Endodermal cell (in vitro differentiated cells): ENCODE measurements around the gene RBCK1. TPM values are rescaled to one million over a fixed set of nuclear protein-coding genes. Genes with fewer than 3 reads are reported as not detected.

Experiments used
- DNase-seq: peaks from one replicate; pipeline ENCODE4 v3.0.0-alpha.2; 2017
- H3K27ac ChIP-seq: 2 replicates; pipeline ENCODE4 v1.5.1; 2013; ENCODE audit warnings: mild to moderate bottlenecking, low read depth, low read length, moderate library complexity
- H3K27me3 ChIP-seq: 2 replicates; pipeline ENCODE4 v1.6.1; 2013; ENCODE audit warnings: mild to moderate bottlenecking, low read length, moderate library complexity; ENCODE audit not compliant: insufficient read depth, control insufficient read depth, poor library complexity, severe bottlenecking
- H3K36me3 ChIP-seq: 2 replicates; pipeline ENCODE4 v1.7.0; 2013; ENCODE audit warnings: mild to moderate bottlenecking, low read length, moderate library complexity; ENCODE audit not compliant: control insufficient read depth, insufficient read depth
- H3K4me1 ChIP-seq: one replicate; pipeline ENCODE4 v1.7.0; 2013; ENCODE audit warnings: low read length; ENCODE audit not compliant: control insufficient read depth, insufficient read depth
- H3K4me3 ChIP-seq: 2 replicates; pipeline ENCODE4 v1.5.1; 2013; ENCODE audit warnings: mild to moderate bottlenecking, low read length, moderate library complexity
- H3K9ac ChIP-seq: 2 replicates; pipeline ENCODE4 v1.6.1; 2013; ENCODE audit warnings: mild to moderate bottlenecking, low read length, moderate library complexity; ENCODE audit not compliant: poor library complexity, severe bottlenecking; ENCODE audit errors: extremely low read depth
- H3K9me3 ChIP-seq: 2 replicates; pipeline ENCODE4 v1.6.1; 2013; ENCODE audit warnings: mild to moderate bottlenecking, low read length, moderate library complexity; ENCODE audit not compliant: control insufficient read depth
- H3K27ac Mint-ChIP-seq: 2 replicates; pipeline ENCODE4 v1.8.0; 2020; ENCODE audit warnings: mixed read lengths
- H3K27me3 Mint-ChIP-seq: 2 replicates; pipeline ENCODE4 v1.8.0; 2021; ENCODE audit warnings: mild to moderate bottlenecking, mixed read lengths; ENCODE audit not compliant: insufficient read depth
- H3K36me3 Mint-ChIP-seq: 2 replicates; pipeline ENCODE4 v1.8.0; 2020; ENCODE audit warnings: low read depth, mixed read lengths
- H3K4me1 Mint-ChIP-seq: 2 replicates; pipeline ENCODE4 v1.8.0; 2020; ENCODE audit warnings: mixed read lengths
- H3K4me3 Mint-ChIP-seq: 2 replicates; pipeline ENCODE4 v1.8.0; 2020; ENCODE audit warnings: mild to moderate bottlenecking, moderate library complexity, mixed read lengths
- H3K9me3 Mint-ChIP-seq: 2 replicates; pipeline ENCODE4 v1.8.0; 2020; ENCODE audit warnings: mild to moderate bottlenecking, mixed read lengths
- CTCF ChIP-seq: fragments of 200-600 bp; sonication (generic); conservative IDR thresholded peaks from 2 replicates; pipeline ENCODE4 v1.5.0; 2021; ENCODE audit warnings: antibody characterized with exemption, mild to moderate bottlenecking
- WGBS, 2 experiments: methylation state at CpG; one replicate each; pipeline versions ENCODE4 v1.1.5 to v1.1.7; 2013; ENCODE audit warnings: missing lambda C conversion rate in 2 of 2, mixed read lengths in 1 of 2; ENCODE audit not compliant: insufficient coverage in 1 of 2, insufficient read length in 1 of 2; 5-methylcytosine and 5-hydroxymethylcytosine counted together
- total RNA-seq, 2 donors: library from RNA; stranded (reverse); fragmentation: NEBNext Ultra II Directional in 1 of 2; extraction: Animal tissue kit (Norgen Biotek cat#: 25700) in 1 of 2; gene quantifications; 2 replicates in 1 of 2; 3 replicates in 1 of 2; pipeline ENCODE4 v1.2.1, GENCODE V29; 2021

The RBCK1 gene
- total RNA-seq, 2 donors from 2014 or later = 61.7 to 63.7 TPM

GRCh38 chr20:373171-373890, 34.8 kb upstream of the RBCK1 start:
- Mint-ChIP-seq H3K9me3 (no peaks in the 10 kb centered on the region), H3K36me3 (no peaks in the 10 kb centered on the region), H3K4me3 (no peak overlapping the region), H3K27ac (no peak overlapping the region), H3K4me1 (peaks cover 5% of the 10 kb centered on the region), H3K27me3 (peaks cover 23% of the 10 kb centered on the region)
- Histone ChIP-seq H3K9me3 (no peaks in the 10 kb centered on the region), H3K4me3 (no peak overlapping the region), H3K9ac (no peak overlapping the region), H3K36me3 (no peaks in the 10 kb centered on the region), H3K27ac (no peak overlapping the region), H3K27me3 (no peaks in the 10 kb centered on the region), H3K4me1 (no peaks in the 10 kb centered on the region)
- 84 to 88% methylated on average over 4 to 9 of the region's 9 CpGs for WGBS, 2 experiments
- TF ChIP-seq CTCF = no peak
- peak; percentile 67 for DNase-seq

GRCh38 chr20:375265-375889, 32.7 kb upstream of the RBCK1 start:
- no peak for TF ChIP-seq CTCF
- Histone ChIP-seq H3K9me3 (no peaks in the 10 kb centered on the region), H3K4me1 (no peaks in the 10 kb centered on the region), H3K27ac (no peak overlapping the region), H3K9ac (no peak overlapping the region), H3K4me3 (no peak overlapping the region), H3K27me3 (no peaks in the 10 kb centered on the region), H3K36me3 (no peaks in the 10 kb centered on the region)
- Mint-ChIP-seq H3K9me3 (no peaks in the 10 kb centered on the region), H3K4me3 (no peak overlapping the region), H3K27ac (no peak overlapping the region), H3K4me1 (peaks cover 5% of the 10 kb centered on the region), H3K36me3 (no peaks in the 10 kb centered on the region), H3K27me3 (peaks cover 16% of the 10 kb centered on the region)
- WGBS, 2 experiments = 93% methylated on average over 7 to 10 of the region's 10 CpGs
- no peak for DNase-seq

- no peak for TF ChIP-seq CTCF
- no peaks in the 10 kb centered on the region for H3K9me3 Mint-ChIP-seq
- peaks cover 15% of the 10 kb centered on the region for H3K27me3 Mint-ChIP-seq
- no peaks in the 10 kb centered on the region for H3K4me1 ChIP-seq
- no peak overlapping the region for H3K27ac Mint-ChIP-seq
- peaks cover 5% of the 10 kb centered on the region for H3K4me1 Mint-ChIP-seq
- H3K4me3 Mint-ChIP-seq = no peak overlapping the region
- no peaks in the 10 kb centered on the region for H3K36me3 ChIP-seq
- H3K4me3 ChIP-seq = no peak overlapping the region
- no peak overlapping the region for H3K9ac ChIP-seq
- no peaks in the 10 kb centered on the region for H3K36me3 Mint-ChIP-seq
- no peak overlapping the region for H3K27ac ChIP-seq
- peaks cover 1% of the 10 kb centered on the region for H3K27me3 ChIP-seq
- no peaks in the 10 kb centered on the region for H3K9me3 ChIP-seq
- DNase-seq = no peak
- 0 to 29% methylated on average over 1 to 2 of the region's 2 CpGs for WGBS, 2 experiments
Measured at GRCh38 chr20:376089-376488, 32.0 kb upstream of the RBCK1 start.
